ENCODE measurements around the gene CCDC197.

- TF ChIP-seq, protein P1, sequence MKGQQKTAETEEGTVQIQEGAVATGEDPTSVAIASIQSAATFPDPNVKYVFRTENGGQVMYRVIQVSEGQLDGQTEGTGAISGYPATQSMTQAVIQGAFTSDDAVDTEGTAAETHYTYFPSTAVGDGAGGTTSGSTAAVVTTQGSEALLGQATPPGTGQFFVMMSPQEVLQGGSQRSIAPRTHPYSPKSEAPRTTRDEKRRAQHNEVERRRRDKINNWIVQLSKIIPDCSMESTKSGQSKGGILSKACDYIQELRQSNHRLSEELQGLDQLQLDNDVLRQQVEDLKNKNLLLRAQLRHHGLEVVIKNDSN (CRISPR knock-in tag; IDR thresholded peaks at IDR 0.05), result no peak
- TF ChIP-seq RELA (CRISPR knock-in tag; IDR thresholded peaks at IDR 0.05; ENCODE audit: borderline replicate concordance), result no peak
- no peak for TF ChIP-seq USF2 (CRISPR knock-in tag; IDR thresholded peaks at IDR 0.05)
- TF ChIP-seq ZNF396 (CRISPR knock-in tag; IDR thresholded peaks at IDR 0.05; ENCODE audit: borderline replicate concordance), result no peak
- TF ChIP-seq CTCF (IDR thresholded peaks at IDR 0.05), result no peak
- TF ChIP-seq, protein P2, sequence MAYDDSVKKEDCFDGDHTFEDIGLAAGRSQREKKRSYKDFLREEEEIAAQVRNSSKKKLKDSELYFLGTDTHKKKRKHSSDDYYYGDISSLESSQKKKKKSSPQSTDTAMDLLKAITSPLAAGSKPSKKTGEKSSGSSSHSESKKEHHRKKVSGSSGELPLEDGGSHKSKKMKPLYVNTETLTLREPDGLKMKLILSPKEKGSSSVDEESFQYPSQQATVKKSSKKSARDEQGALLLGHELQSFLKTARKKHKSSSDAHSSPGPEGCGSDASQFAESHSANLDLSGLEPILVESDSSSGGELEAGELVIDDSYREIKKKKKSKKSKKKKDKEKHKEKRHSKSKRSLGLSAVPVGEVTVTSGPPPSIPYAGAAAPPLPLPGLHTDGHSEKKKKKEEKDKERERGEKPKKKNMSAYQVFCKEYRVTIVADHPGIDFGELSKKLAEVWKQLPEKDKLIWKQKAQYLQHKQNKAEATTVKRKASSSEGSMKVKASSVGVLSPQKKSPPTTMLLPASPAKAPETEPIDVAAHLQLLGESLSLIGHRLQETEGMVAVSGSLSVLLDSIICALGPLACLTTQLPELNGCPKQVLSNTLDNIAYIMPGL (CRISPR knock-in tag; IDR thresholded peaks at IDR 0.05), result no peak
- TF ChIP-seq KAT7 (CRISPR knock-in tag; IDR thresholded peaks at IDR 0.05; ENCODE audit: borderline replicate concordance), result no peak
- no peak for TF ChIP-seq TEAD4 (CRISPR knock-in tag; IDR thresholded peaks at IDR 0.05)
Measured at GRCh38 chr14:94019329-94019728, 22.2 kb downstream of the CCDC197 start.

Data from WTC11 (cell line).